ENCODE data around the gene C6orf89. TPM values are rescaled to one million over a fixed set of nuclear protein-coding genes. Genes with fewer than 3 reads are reported as not detected.

The C6orf89 gene
- polyA plus RNA-seq, 3 donors from 2014 or later: 26.8 to 54.2 (median 43.8) TPM

GRCh38 chr6:36845233-36845632, 40.5 kb upstream of the C6orf89 start:
- no peak overlapping the region for H3K27ac Mint-ChIP-seq
- H3K4me1 Mint-ChIP-seq: peaks cover 8 to 9% of the 10 kb centered on the region in 2 donors

GRCh38 chr6:36847152-36847551, 38.6 kb upstream of the C6orf89 start:
- H3K4me1 Mint-ChIP-seq: no peaks in the 10 kb centered on the region
- H3K27me3 Mint-ChIP-seq (ENCODE audit: low read depth in 3 of 3): peaks cover 3 to 11% (median 4%) of the 10 kb centered on the region in 3 donors
- peaks cover 14 to 27% (median 16%) of the 10 kb centered on the region in 3 donors for H3K36me3 Mint-ChIP-seq
- H3K4me3 Mint-ChIP-seq: no peak overlapping the region
- H3K9me3 Mint-ChIP-seq: peaks cover 7 to 18% (median 15%) of the 10 kb centered on the region in 6 donors
- H3K27ac Mint-ChIP-seq: no peak overlapping the region
- DNase-seq: no peak

More at GRCh38 chr6:36845233-36845632, 40.5 kb upstream of the C6orf89 start:
- no peak for DNase-seq
- Mint-ChIP-seq H3K4me3 (no peak overlapping the region), H3K36me3 (peaks cover 4 to 14% (median 5%) of the 10 kb centered on the region in 3 donors), H3K27me3 (ENCODE audit: low read depth in 3 of 3) (peaks cover 0 to 15% (median 8%) of the 10 kb centered on the region in 3 donors), H3K9me3 (peaks cover 3 to 7% (median 5%) of the 10 kb centered on the region in 6 donors)

- H3K36me3 Mint-ChIP-seq: peaks cover 22 to 33% (median 23%) of the 10 kb centered on the region in 3 donors
- peaks cover 7 to 18% (median 15%) of the 10 kb centered on the region in 6 donors for H3K9me3 Mint-ChIP-seq
- H3K27me3 Mint-ChIP-seq (ENCODE audit: low read depth in 3 of 3): peaks cover 3 to 11% (median 4%) of the 10 kb centered on the region in 3 donors
- H3K27ac Mint-ChIP-seq: no peak overlapping the region
- no peak overlapping the region for H3K4me3 Mint-ChIP-seq
- H3K4me1 Mint-ChIP-seq: no peaks in the 10 kb centered on the region
- no peak for DNase-seq
Observed at GRCh38 chr6:36847991-36848390, 37.8 kb upstream of the C6orf89 start.

GRCh38 chr6:36848658-36849441, 36.9 kb upstream of the C6orf89 start:
- no peak overlapping the region for H3K4me3 Mint-ChIP-seq
- peaks cover 3 to 11% (median 4%) of the 10 kb centered on the region in 3 donors for H3K27me3 Mint-ChIP-seq (ENCODE audit: low read depth in 3 of 3)
- no peak overlapping the region for H3K27ac Mint-ChIP-seq
- H3K4me1 Mint-ChIP-seq: no peaks in the 10 kb centered on the region
- no peak for DNase-seq
- H3K9me3 Mint-ChIP-seq: peaks cover 7 to 18% (median 15%) of the 10 kb centered on the region in 6 donors
- peaks cover 25 to 41% (median 32%) of the 10 kb centered on the region in 3 donors for H3K36me3 Mint-ChIP-seq

GRCh38 chr6:36850021-36850420, 35.7 kb upstream of the C6orf89 start:
- Mint-ChIP-seq H3K9me3 (peaks cover 7 to 18% (median 15%) of the 10 kb centered on the region in 6 donors), H3K4me3 (no peak overlapping the region), H3K27me3 (ENCODE audit: low read depth in 3 of 3) (peaks cover 4 to 11% (median 5%) of the 10 kb centered on the region in 3 donors), H3K27ac (no peak overlapping the region), H3K4me1 (no peaks in the 10 kb centered on the region), H3K36me3 (peaks cover 32 to 51% (median 42%) of the 10 kb centered on the region in 3 donors)
- no peak for DNase-seq

GRCh38 chr6:36851149-36851614, 34.6 kb upstream of the C6orf89 start:
- peak; percentile 30 to 43 (median 31) for DNase-seq
- Mint-ChIP-seq H3K36me3 (peaks cover 32 to 59% (median 52%) of the 10 kb centered on the region in 3 donors), H3K27ac (no peak overlapping the region)

GRCh38 chr6:36851626-36852025, 34.1 kb upstream of the C6orf89 start:
- Mint-ChIP-seq H3K4me1 (no peaks in the 10 kb centered on the region), H3K27ac (no peak overlapping the region), H3K9me3 (peaks cover 7 to 18% (median 15%) of the 10 kb centered on the region in 6 donors), H3K36me3 (peaks cover 32 to 62% (median 56%) of the 10 kb centered on the region in 3 donors), H3K4me3 (no peak overlapping the region), H3K27me3 (ENCODE audit: low read depth in 3 of 3) (peaks cover 3 to 8% (median 4%) of the 10 kb centered on the region in 3 donors)
- DNase-seq: no peak

More at GRCh38 chr6:36851149-36851614, 34.6 kb upstream of the C6orf89 start:
- peaks cover 7 to 18% (median 15%) of the 10 kb centered on the region in 6 donors for H3K9me3 Mint-ChIP-seq
- no peaks in the 10 kb centered on the region for H3K4me1 Mint-ChIP-seq
- H3K4me3 Mint-ChIP-seq: no peak overlapping the region
- H3K27me3 Mint-ChIP-seq (ENCODE audit: low read depth in 3 of 3): peaks cover 3 to 8% (median 4%) of the 10 kb centered on the region in 3 donors

- H3K4me3 Mint-ChIP-seq: no peak overlapping the region
- peaks cover 32 to 65% (median 61%) of the 10 kb centered on the region in 3 donors for H3K36me3 Mint-ChIP-seq
- H3K27ac Mint-ChIP-seq: no peak overlapping the region
- peaks cover 3 to 8% (median 4%) of the 10 kb centered on the region in 3 donors for H3K27me3 Mint-ChIP-seq (ENCODE audit: low read depth in 3 of 3)
- no peak for DNase-seq
- no peaks in the 10 kb centered on the region for H3K4me1 Mint-ChIP-seq
- H3K9me3 Mint-ChIP-seq: peaks cover 7 to 18% (median 15%) of the 10 kb centered on the region in 6 donors
Observed at GRCh38 chr6:36852481-36853147, 33.1 kb upstream of the C6orf89 start.

- Mint-ChIP-seq H3K4me3 (no peak overlapping the region), H3K4me1 (no peaks in the 10 kb centered on the region), H3K36me3 (peaks cover 32 to 65% (median 61%) of the 10 kb centered on the region in 3 donors), H3K9me3 (peaks cover 7 to 18% (median 15%) of the 10 kb centered on the region in 6 donors), H3K27me3 (ENCODE audit: low read depth in 3 of 3) (peaks cover 2 to 8% (median 4%) of the 10 kb centered on the region in 3 donors), H3K27ac (peak overlapping the region in 1 of 6 donors; percentile 5)
- DNase-seq: no peak
Observed at GRCh38 chr6:36853325-36853724, 32.4 kb upstream of the C6orf89 start.

GRCh38 chr6:36855750-36856149, 30.0 kb upstream of the C6orf89 start:
- Mint-ChIP-seq H3K27ac (no peak overlapping the region), H3K9me3 (peaks cover 3 to 8% (median 4%) of the 10 kb centered on the region in 6 donors), H3K36me3 (peaks cover 26 to 56% (median 52%) of the 10 kb centered on the region in 3 donors), H3K27me3 (ENCODE audit: low read depth in 3 of 3) (peaks cover 1 to 3% (median 2%) of the 10 kb centered on the region in 3 donors), H3K4me3 (no peak overlapping the region), H3K4me1 (no peaks in the 10 kb centered on the region)
- no peak for DNase-seq

- peaks cover 23 to 51% (median 51%) of the 10 kb centered on the region in 3 donors for H3K36me3 Mint-ChIP-seq
- DNase-seq: no peak
- H3K4me1 Mint-ChIP-seq: peaks cover 0 to 2% of the 10 kb centered on the region in 2 donors
- H3K4me3 Mint-ChIP-seq: no peak overlapping the region
- H3K27ac Mint-ChIP-seq: peak overlapping the region in 1 of 6 donors; percentile 21
- peaks cover 0 to 1% (median 0%) of the 10 kb centered on the region in 3 donors for H3K27me3 Mint-ChIP-seq (ENCODE audit: low read depth in 3 of 3)
- H3K9me3 Mint-ChIP-seq: peaks cover 0 to 3% (median under 1%) of the 10 kb centered on the region in 6 donors
Observed at GRCh38 chr6:36856277-36856676, 29.5 kb upstream of the C6orf89 start.

- Mint-ChIP-seq H3K27ac (no peak overlapping the region), H3K27me3 (ENCODE audit: low read depth in 3 of 3) (peaks cover 0 to 1% (median 0%) of the 10 kb centered on the region in 3 donors), H3K4me1 (peaks cover 0 to 2% of the 10 kb centered on the region in 2 donors), H3K4me3 (no peak overlapping the region), H3K36me3 (peaks cover 20 to 48% (median 44%) of the 10 kb centered on the region in 3 donors), H3K9me3 (peaks cover 0 to 1% (median 0%) of the 10 kb centered on the region in 6 donors)
- DNase-seq: no peak
Observed at GRCh38 chr6:36857325-36857724, 28.4 kb upstream of the C6orf89 start.

- Mint-ChIP-seq H3K27ac (peak overlapping the region in 1 of 6 donors; percentile 34), H3K36me3 (peaks cover 16 to 44% (median 41%) of the 10 kb centered on the region in 3 donors), H3K9me3 (no peaks in the 10 kb centered on the region), H3K27me3 (ENCODE audit: low read depth in 3 of 3) (peaks cover 0 to 1% (median 0%) of the 10 kb centered on the region in 3 donors), H3K4me1 (peaks cover 0 to 2% of the 10 kb centered on the region in 2 donors), H3K4me3 (no peak overlapping the region)
- no peak for DNase-seq
Observed at GRCh38 chr6:36858407-36858981, 27.3 kb upstream of the C6orf89 start.

All from immature natural killer cell (primary cell).